AG10803 (cell line): ENCODE measurements around the gene TTLL11.

ENCODE experiments used
- DNase-seq: peaks from one replicate; pipeline ENCODE4 v3.0.0; 2010; ENCODE audit warnings: low read depth
- H3K4me3 ChIP-seq: 2 replicates; pipeline ENCODE4 v1.5.1; 2011; ENCODE audit warnings: mild to moderate bottlenecking, low read length, control low read depth
- CTCF ChIP-seq: conservative IDR thresholded peaks from 2 replicates; pipeline ENCODE4 v1.5.1; 2011; ENCODE audit warnings: mild to moderate bottlenecking, low read length, control low read depth, inconsistent platforms

TTLL11 gene

GRCh38 chr9:121811140-121811539 is 282.0 kb downstream of the TTLL11 start:
- no peak overlapping the region for H3K4me3 ChIP-seq
- no peak for TF ChIP-seq CTCF
- DNase-seq = no peak

DNA sequence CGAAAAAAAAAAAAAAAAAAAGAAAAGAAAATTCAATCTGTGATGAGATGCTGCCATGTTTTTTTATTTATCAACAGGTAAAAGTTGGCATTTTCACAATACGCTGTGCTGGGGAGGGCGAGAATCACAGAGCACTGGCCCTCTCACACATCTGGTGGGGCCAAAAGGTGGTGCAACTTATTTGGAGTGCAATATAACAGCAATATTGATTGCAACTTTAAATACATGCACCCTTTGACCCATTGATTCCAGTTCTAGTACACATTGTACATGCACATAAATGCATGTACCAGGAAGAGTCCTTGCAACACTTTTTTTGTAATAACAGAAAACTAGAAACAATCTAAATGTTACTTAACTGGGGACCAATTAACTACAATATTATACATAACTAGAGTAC is 282.6 kb downstream of the TTLL11 start:
- no peak overlapping the region for H3K4me3 ChIP-seq
- DNase-seq = no peak
- TF ChIP-seq CTCF = no peak

DNA sequence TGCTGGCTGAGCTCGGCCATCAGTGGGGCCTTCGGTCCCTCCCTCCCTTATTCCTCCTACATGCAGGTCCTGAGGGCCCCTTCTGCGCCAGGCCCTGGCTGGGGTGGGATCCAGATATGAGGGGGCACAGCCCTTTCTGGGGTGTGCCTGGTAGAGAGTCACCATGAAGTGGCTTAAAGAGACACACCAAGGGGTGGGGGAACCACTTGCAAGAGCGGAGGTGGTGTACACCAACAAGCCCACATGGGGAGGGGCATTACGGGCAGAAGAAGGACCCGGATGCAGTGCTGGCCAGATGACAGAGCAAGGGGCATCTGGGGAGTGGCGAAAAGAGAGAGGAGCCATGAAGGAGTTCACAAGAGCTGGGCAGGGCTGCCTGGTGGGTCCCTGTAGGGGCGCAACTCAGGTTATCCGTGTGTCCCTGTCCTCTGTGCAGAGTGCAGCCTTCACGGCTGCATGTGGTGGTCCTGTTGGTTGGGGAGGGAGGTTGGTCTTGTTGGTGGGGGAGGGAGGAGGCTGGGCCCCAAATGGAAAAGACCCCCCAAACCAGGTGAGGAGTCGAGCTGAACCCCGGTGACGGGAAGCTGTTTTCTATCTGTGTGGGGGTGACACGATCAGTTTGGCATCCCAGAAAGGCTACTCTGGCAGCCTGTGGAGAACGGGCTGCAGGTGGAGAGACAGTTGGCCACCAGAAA is 283.6 kb downstream of the TTLL11 start:
- no peak for TF ChIP-seq CTCF
- DNase-seq = no peak
- H3K4me3 ChIP-seq = no peak overlapping the region

DNA sequence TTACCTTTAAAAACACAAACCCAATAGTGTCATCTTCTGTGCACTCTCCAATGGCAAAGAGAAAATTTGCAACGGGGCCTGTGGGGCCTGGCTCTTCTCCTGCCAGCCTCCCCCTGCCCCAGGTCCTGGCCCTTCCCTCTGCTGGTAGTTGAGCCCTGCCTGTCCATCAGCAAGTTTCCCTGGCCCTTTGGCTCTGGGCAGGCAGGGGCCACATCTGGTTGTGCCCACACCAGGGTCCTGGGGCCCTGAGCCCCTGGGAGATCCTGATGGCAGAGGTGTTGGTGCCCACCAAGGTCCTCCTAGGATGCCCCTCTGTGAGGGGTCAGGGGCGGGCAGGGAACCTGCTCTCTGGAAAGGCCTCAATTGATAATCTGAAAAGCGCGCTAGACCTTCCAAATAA is 284.3 kb downstream of the TTLL11 start:
- DNase-seq = no peak
- TF ChIP-seq CTCF = no peak
- H3K4me3 ChIP-seq = no peak overlapping the region

GRCh38 chr9:121807823-121808278 is 285.3 kb downstream of the TTLL11 start:
- TF ChIP-seq CTCF = no peak
- DNase-seq = no peak
- H3K4me3 ChIP-seq = no peak overlapping the region

DNA sequence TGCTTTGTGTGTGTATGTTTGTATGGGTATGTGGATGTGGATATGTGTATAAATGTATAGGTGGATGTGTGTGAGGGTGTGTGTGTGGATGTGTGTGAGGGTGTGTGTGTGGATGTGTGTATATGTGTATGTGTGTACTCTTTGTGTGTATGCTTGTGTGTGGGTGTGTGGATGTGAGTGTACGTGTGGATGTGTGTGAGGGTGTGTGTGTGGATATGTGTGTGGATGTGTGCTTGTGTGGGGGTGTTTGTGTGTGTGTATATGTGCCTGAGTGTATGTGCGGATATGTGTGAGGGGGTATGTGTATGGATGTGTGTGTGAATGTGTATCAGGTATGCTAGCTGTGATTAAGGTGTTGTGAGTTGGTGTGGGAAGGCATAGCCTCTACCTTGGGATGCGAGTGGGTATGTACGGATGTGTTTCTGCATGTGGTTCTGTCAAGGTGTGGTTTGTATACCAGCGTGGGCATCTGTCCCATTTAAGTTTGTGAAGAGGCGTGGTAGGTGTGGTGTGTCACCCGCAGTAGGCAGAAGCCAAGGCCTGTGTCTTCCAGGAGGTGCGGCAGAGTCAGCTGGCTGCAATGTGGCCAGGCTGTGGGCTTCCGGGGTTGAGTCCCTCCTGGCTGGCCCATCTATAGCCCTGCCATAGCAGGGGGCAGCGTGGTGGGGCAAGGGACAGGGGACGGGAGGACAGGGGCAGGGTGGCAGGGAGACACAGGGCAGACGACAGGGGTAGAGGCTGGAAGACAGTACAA is 285.9 kb downstream of the TTLL11 start:
- TF ChIP-seq CTCF = no peak
- H3K4me3 ChIP-seq = no peak overlapping the region
- DNase-seq = no peak

DNA sequence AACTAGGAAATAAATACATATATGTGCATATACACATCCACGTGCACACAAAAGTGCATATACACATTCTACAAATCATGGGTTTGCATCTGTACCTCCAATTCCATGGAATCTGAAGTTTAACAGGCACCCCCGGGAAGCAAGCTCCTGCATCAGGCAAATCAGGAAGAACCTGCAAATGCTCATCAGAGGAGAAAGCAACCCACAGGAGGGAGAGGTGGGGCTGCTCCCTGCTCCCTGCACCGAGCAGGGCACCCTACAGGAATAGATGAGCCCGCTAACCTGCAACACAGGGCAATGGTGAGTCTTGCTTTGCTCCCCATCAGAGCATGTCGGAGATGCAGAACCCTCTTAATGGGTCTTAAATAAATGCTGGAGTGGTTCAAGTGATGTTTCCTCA is 290.4 kb downstream of the TTLL11 start:
- H3K4me3 ChIP-seq = no peak overlapping the region
- DNase-seq = no peak
- no peak for TF ChIP-seq CTCF
